WTC11 (cell line): ENCODE measurements around the gene SEMA4C.

ENCODE experiments used
- ATF1 ChIP-seq: sonication (generic); formaldehyde crosslinking; IDR thresholded peaks from 2 replicates; pipeline ENCODE4 v1.8.1; 2023; ENCODE audit warnings: mild to moderate bottlenecking, moderate library complexity, missing genetic modification reagents
- CREM ChIP-seq: sonication (generic); formaldehyde crosslinking; IDR thresholded peaks from 2 replicates; pipeline ENCODE4 v1.8.1; 2022; ENCODE audit warnings: mild to moderate bottlenecking, missing genetic modification reagents, moderate library complexity
- JUN ChIP-seq: sonication (generic); formaldehyde crosslinking; IDR thresholded peaks from 2 replicates; pipeline ENCODE4 v1.8.0; 2023; ENCODE audit warnings: mild to moderate bottlenecking, missing genetic modification reagents
- RELA ChIP-seq: sonication (generic); formaldehyde crosslinking; IDR thresholded peaks from 2 replicates; pipeline ENCODE4 v1.8.1; 2022; ENCODE audit warnings: missing genetic modification reagents, mild to moderate bottlenecking, borderline replicate concordance
- TEAD4 ChIP-seq: sonication (generic); formaldehyde crosslinking; IDR thresholded peaks from 2 replicates; pipeline ENCODE4 v1.8.0; 2022; ENCODE audit warnings: mild to moderate bottlenecking, missing genetic modification reagents
- TF ChIP-seq, protein P1 (sequence below): fragments of 200-600 bp; IDR thresholded peaks from 2 replicates; pipeline ENCODE4 v1.8.0; 2022; ENCODE audit warnings: antibody characterized with exemption

DNA sequence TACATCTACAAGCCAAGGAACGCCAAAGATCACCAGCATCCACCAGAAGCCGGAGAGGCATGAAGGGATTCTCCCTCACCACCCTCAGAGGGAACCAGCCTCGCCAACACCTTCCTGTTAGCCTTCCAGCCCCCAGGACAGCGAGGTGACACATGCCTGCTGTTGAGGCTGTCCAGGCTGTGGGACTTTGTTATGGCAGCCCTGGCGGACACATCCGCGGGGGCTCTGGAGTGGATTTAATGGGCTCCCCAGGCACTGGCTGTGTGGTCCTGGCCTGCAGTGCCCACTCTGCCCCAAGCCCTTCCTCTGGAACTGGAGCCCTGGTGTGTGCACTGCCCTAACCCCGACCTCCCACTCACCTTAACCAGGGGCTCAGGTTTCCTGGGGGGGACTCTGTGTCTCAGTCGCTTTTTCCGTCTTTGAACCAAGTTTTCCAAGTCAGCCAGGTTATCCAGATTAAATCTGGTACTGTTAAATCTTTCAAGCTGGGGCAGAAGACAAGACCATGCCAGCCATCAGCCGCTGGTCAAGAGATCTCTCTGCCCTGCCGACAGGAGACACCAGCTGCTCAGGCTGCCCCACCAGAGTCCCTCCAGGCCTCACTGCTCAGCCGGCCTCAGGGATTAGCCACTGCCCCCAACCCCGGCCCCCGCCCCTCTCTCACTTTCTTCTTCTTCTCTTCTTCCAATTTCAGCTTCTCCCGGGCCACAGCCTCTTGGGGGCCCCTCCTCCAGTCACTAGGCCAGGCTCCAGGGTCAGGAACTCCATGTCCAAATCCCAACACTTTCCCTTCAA lies 28.0 kb downstream of the SEMA4C start:
- TF ChIP-seq, protein P1, sequence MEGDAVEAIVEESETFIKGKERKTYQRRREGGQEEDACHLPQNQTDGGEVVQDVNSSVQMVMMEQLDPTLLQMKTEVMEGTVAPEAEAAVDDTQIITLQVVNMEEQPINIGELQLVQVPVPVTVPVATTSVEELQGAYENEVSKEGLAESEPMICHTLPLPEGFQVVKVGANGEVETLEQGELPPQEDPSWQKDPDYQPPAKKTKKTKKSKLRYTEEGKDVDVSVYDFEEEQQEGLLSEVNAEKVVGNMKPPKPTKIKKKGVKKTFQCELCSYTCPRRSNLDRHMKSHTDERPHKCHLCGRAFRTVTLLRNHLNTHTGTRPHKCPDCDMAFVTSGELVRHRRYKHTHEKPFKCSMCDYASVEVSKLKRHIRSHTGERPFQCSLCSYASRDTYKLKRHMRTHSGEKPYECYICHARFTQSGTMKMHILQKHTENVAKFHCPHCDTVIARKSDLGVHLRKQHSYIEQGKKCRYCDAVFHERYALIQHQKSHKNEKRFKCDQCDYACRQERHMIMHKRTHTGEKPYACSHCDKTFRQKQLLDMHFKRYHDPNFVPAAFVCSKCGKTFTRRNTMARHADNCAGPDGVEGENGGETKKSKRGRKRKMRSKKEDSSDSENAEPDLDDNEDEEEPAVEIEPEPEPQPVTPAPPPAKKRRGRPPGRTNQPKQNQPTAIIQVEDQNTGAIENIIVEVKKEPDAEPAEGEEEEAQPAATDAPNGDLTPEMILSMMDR: no peak
- no peak for TF ChIP-seq CREM (CRISPR knock-in tag)
- no peak for TF ChIP-seq RELA (CRISPR knock-in tag)
- no peak for TF ChIP-seq JUN
- TF ChIP-seq ATF1 (CRISPR knock-in tag): no peak
- no peak for TF ChIP-seq TEAD4 (CRISPR knock-in tag)
